ENCODE measurements around the gene CARHSP1.
A peak's percentile ranks its signal among the peaks of the same experiment; 100 is the strongest.

Gene CARHSP1

GRCh38 chr16:8887431-8887765, 18.6 kb upstream of the CARHSP1 start:
- TF ChIP-seq CTCF (IDR thresholded peaks at IDR 0.05; ENCODE audit: low read depth, low read length) = no peak
- no peak overlapping the region for H3K4me3 ChIP-seq (replicated peaks in 1 of 2; ENCODE audit: low read depth in 2 of 2, low read length in 2 of 2)
- no peak for DNase-seq (ENCODE audit: low read depth in 2 of 2)

- DNase-seq (ENCODE audit: low read depth in 2 of 2) = no peak
- no peak for TF ChIP-seq CTCF (IDR thresholded peaks at IDR 0.05; ENCODE audit: low read depth, low read length)
- no peak overlapping the region for H3K4me3 ChIP-seq (replicated peaks in 1 of 2; ENCODE audit: low read depth in 2 of 2, low read length in 2 of 2)
Observed at GRCh38 chr16:8886593-8887430, 18.0 kb upstream of the CARHSP1 start.

GRCh38 chr16:8885674-8886592, 17.1 kb upstream of the CARHSP1 start:
- peak; percentile 42 to 50 for DNase-seq (ENCODE audit: low read depth in 2 of 2)
- no peak overlapping the region for H3K4me3 ChIP-seq (replicated peaks in 1 of 2; ENCODE audit: low read depth in 2 of 2, low read length in 2 of 2)
- peak; percentile 17 for TF ChIP-seq CTCF (IDR thresholded peaks at IDR 0.05; ENCODE audit: low read depth, low read length)

- TF ChIP-seq CTCF (IDR thresholded peaks at IDR 0.05; ENCODE audit: low read depth, low read length) = no peak
- H3K4me3 ChIP-seq (replicated peaks in 1 of 2; ENCODE audit: low read depth in 2 of 2, low read length in 2 of 2) = no peak overlapping the region
- no peak for DNase-seq (ENCODE audit: low read depth in 2 of 2)
Observed at GRCh38 chr16:8882725-8883377, 14.0 kb upstream of the CARHSP1 start.

- no peak for TF ChIP-seq CTCF (IDR thresholded peaks at IDR 0.05; ENCODE audit: low read depth, low read length)
- DNase-seq (ENCODE audit: low read depth in 2 of 2) = no peak
- no peak within 1 kb of the TSS for H3K4me3 ChIP-seq (replicated peaks in 1 of 2; ENCODE audit: low read depth in 2 of 2, low read length in 2 of 2)
Observed at GRCh38 chr16:8882041-8882617, 13.3 kb upstream of the CARHSP1 start, which contains the start of gene LITAFD. Gene LITAFD, plus strand, starts transcription at chr16:8882351. Its CDS starts 2,005 bp downstream, at chr16:8884356.

GRCh38 chr16:8880839-8881510, 12.2 kb upstream of the CARHSP1 start:
- no peak for DNase-seq (ENCODE audit: low read depth in 2 of 2)
- TF ChIP-seq CTCF (IDR thresholded peaks at IDR 0.05; ENCODE audit: low read depth, low read length) = no peak
- H3K4me3 ChIP-seq (replicated peaks in 1 of 2; ENCODE audit: low read depth in 2 of 2, low read length in 2 of 2) = no peak overlapping the region

All from cardiac fibroblast (primary cell).